D721Med (cell line): ENCODE results near the gene SEC31A.

Experiments
- DNase-seq: peaks from one replicate; pipeline ENCODE4 v3.0.0; 2011; ENCODE audit warnings: low spot score; ENCODE audit not compliant: insufficient read length
- FAIRE-seq: peaks from 2 replicates; lab custom pipeline; 2011; peaks lifted over from hg19 to GRCh38; lab: Jason Lieb, UNC
- CTCF ChIP-seq: IDR thresholded peaks from 2 replicates; pipeline ENCODE4 v1.5.1; 2012; ENCODE audit warnings: mild to moderate bottlenecking, control low read depth; ENCODE audit not compliant: insufficient read depth; ENCODE audit errors: missing control alignments

The SEC31A gene

GRCh38 chr4:82893942-82894341 lies 3.0 kb upstream of the SEC31A start:
- DNase-seq, result no peak
- TF ChIP-seq CTCF, result no peak
- no peak for FAIRE-seq

DNA sequence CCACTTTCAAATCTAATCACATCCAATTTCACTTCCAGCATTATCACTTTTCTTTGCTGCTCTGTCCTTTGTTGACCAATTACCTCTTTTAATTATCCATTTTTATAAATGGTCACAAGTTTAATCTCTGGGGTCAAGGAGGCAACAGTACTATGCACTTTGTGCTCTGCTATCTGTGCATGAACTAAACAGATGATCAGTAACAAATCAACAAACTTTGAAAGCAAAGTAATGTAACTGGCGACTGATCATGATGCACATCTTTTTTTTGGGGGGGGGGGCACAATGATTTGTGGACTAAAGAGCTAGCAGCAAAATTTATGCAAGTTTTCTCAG lies 1.5 kb upstream of the SEC31A start:
- TF ChIP-seq CTCF, result no peak
- DNase-seq, result no peak
- FAIRE-seq, result no peak

GRCh38 chr4:82891707-82892466 lies 934 bp upstream of the SEC31A start:
- FAIRE-seq (peak; percentile 32), DNase-seq (no peak)
- no peak for TF ChIP-seq CTCF

- no peak for FAIRE-seq
- TF ChIP-seq CTCF, result no peak
These were observed 439 bp downstream of the SEC31A start for GRCh38 chr4:82890528-82890900.

DNA sequence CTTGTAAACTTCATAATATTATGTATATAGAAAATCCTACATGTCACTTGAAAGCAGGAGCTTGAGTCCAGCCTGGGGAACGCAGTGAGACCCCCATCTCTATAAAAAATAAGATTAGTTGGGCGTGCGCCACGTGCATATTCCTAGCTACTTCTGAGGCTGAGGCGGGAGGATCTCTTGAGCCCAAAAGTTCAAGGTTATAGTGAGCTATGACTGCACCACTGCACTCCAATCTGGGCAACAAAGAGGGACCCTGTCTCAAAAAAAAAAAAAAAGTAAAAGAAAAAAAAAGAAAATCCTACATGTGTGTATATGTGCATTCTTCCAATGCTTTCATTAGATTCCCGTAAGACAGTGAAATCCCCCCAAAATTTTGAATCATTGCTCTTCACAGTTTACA lies 1.7 kb downstream of the SEC31A start:
- TF ChIP-seq CTCF, result no peak
- DNase-seq (no peak), FAIRE-seq (no peak)

More at GRCh38 chr4:82890528-82890900, 439 bp downstream of the SEC31A start:
- no peak for DNase-seq

- DNase-seq (no peak), FAIRE-seq (peak; percentile 75)
- TF ChIP-seq CTCF, result no peak
These were observed 4.6 kb downstream of the SEC31A start for GRCh38 chr4:82886147-82886942.

DNA sequence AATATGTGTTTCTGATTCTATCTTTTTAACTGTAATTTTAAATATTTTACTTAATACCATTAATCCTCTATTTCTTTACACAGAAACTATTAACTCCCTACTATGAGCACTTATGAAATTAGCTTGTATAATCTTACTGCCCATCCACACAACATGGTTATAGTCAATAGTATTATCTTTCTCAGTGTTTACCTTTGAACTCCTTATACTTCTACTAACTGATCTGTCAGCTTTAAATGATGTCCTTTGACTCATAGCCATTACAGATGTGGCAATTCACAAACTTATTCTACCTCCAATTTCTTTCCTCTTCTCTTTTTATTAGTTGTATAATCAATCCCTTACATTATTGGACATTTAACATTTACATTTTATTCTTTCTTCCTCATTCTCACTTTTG lies 5.5 kb downstream of the SEC31A start:
- no peak for DNase-seq
- peak; percentile 38 for FAIRE-seq
- no peak for TF ChIP-seq CTCF
